Measurements from ENCODE around the gene SYT1. TPM values are rescaled to one million over a fixed set of nuclear protein-coding genes. Genes with fewer than 3 reads are reported as not detected.

Gene SYT1
- total and polyA plus RNA-seq, 8 donors, result under 0.01 to 11.4 (median 0.88) TPM

DNA sequence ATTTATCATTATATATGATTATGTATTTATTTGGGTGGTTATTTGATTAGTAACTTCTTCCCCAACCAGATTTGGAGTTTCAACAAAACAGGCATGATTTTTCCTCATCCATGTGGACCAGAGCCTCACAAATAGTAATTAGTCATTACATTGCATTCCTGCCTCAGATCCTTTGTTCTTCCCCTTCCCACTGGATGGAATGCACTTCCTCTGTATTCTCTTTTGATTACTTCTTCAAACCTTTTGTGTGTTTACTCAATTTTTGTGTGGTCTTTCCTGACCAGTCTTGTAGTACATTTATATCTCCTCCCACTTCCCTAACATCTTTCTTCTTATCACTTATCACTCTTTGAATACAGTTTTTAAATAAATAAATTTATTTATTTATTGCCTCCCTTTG lies 15.5 kb downstream of the SYT1 start:
- no peaks in the 10 kb centered on the region for H3K27me3 ChIP-seq
- no peak overlapping the region for H3K27ac ChIP-seq
- H3K4me3 ChIP-seq, result no peak overlapping the region
- H3K36me3 ChIP-seq, result no peaks in the 10 kb centered on the region
- intact Hi-C loops (cut with DNase I; ENCODE audit: low total_unique reads), result no loop called here
- no peaks in the 10 kb centered on the region for H3K9me3 ChIP-seq
- TF ChIP-seq POLR2A (IDR thresholded peaks at IDR 0.05), result no peak
- TF ChIP-seq POLR2AphosphoS5 (IDR thresholded peaks at IDR 0.05), result no peak
- TF ChIP-seq, protein P1, sequence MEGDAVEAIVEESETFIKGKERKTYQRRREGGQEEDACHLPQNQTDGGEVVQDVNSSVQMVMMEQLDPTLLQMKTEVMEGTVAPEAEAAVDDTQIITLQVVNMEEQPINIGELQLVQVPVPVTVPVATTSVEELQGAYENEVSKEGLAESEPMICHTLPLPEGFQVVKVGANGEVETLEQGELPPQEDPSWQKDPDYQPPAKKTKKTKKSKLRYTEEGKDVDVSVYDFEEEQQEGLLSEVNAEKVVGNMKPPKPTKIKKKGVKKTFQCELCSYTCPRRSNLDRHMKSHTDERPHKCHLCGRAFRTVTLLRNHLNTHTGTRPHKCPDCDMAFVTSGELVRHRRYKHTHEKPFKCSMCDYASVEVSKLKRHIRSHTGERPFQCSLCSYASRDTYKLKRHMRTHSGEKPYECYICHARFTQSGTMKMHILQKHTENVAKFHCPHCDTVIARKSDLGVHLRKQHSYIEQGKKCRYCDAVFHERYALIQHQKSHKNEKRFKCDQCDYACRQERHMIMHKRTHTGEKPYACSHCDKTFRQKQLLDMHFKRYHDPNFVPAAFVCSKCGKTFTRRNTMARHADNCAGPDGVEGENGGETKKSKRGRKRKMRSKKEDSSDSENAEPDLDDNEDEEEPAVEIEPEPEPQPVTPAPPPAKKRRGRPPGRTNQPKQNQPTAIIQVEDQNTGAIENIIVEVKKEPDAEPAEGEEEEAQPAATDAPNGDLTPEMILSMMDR (IDR thresholded peaks at IDR 0.05), result no peak
- no peak for TF ChIP-seq EP300 (IDR thresholded peaks at IDR 0.05)
- H3K4me1 ChIP-seq, result no peaks in the 10 kb centered on the region
- no peak for DNase-seq

DNA sequence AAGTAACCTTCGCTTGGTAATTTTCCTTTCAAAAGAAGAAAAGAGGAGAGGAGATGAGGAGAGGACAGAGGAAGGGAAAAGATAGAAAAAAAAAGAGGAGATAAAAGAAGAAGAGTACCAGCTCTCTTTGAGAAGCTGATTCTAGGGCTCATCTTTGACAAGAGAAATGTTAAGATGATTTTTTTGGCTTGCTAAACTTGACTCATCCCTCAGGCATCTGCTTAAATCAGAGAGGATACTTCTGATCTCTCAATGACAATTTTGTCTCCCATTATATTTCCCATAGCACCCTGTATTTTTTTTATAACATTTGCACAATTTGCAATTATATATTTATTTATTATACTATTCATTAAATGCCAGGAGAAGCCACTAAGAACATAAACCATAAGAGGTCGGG lies 17.1 kb downstream of the SYT1 start:
- TF ChIP-seq EP300 (IDR thresholded peaks at IDR 0.05) (no peak), POLR2A (IDR thresholded peaks at IDR 0.05) (no peak), POLR2AphosphoS5 (IDR thresholded peaks at IDR 0.05) (no peak)
- TF ChIP-seq, protein P1 (IDR thresholded peaks at IDR 0.05), result no peak
- Histone ChIP-seq H3K4me1 (no peaks in the 10 kb centered on the region), H3K4me3 (no peak overlapping the region), H3K9me3 (no peaks in the 10 kb centered on the region), H3K27me3 (no peaks in the 10 kb centered on the region), H3K36me3 (no peaks in the 10 kb centered on the region), H3K27ac (no peak overlapping the region)
- WGBS, 5 donors, result 68 to 86% (median 81%) methylated on average over 2 of the region's 2 CpGs
- DNase-seq, result no peak
- intact Hi-C loops (cut with DNase I; ENCODE audit: low total_unique reads), result no loop called here

DNA sequence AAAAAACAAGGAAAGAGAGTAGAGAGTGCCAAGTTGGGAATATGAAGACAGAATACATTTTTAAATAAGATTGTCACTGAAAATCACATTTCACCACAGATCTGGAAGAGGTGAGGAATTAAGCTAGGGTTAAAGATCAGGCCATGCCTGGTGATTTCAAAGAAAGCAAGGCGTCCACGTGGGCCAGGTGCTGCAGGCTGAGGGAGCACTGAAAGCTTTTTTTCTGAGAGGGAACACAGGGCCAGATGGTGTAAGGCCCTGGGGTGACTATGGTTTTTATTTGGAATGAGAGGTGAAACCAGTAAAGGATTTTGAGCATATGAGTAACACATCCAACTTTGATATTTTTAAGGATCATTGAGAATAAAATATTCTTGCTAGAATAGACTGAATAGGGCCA lies 20.9 kb downstream of the SYT1 start:
- WGBS, 5 donors, result 18 to 37% (median 32%) methylated on average over 2 of the region's 2 CpGs
- Histone ChIP-seq H3K4me1 (no peaks in the 10 kb centered on the region), H3K27me3 (no peaks in the 10 kb centered on the region), H3K9me3 (no peaks in the 10 kb centered on the region), H3K27ac (no peak overlapping the region), H3K36me3 (no peaks in the 10 kb centered on the region), H3K4me3 (no peak overlapping the region)
- no peak for DNase-seq
- TF ChIP-seq POLR2AphosphoS5 (IDR thresholded peaks at IDR 0.05), result no peak
- TF ChIP-seq, protein P1 (IDR thresholded peaks at IDR 0.05), result no peak
- TF ChIP-seq EP300 (IDR thresholded peaks at IDR 0.05), result no peak
- no peak for TF ChIP-seq POLR2A (IDR thresholded peaks at IDR 0.05)
- intact Hi-C loops (cut with DNase I; ENCODE audit: low total_unique reads), result no loop called here

DNA sequence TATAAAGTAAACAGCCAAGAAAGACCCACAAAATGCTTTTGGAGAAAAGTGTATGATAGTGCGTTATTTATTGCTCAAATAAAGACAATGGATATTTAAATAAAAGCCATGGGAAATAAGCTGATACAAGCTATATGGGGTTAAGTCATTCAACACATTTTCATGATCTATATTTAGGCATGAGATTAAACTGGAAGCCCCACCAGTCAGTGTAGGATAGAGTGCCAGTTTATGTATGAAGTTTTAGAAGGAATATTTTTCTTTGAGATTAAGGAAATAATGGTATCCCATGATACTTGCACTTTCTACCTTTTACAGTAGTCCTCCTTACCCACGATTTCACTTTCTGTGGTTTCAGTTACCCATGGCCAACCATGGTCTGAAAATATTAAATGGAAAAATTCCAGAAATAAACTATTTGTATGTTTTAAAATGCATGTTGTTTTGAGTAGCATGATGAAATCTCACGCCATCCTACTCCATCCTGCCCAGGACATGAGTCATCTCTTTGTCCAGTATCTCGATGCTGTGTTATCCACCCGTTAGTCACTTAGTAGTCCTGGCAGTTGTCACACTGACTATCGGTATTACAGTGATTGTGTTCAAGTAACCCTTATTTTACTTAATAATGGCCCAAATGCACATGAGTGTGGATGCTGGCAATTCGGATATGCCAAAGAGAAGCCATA lies 22.3 kb downstream of the SYT1 start:
- 68 to 81% (median 71%) methylated on average over 7 of the region's 7 CpGs for WGBS, 5 donors
- no peak overlapping the region for H3K27ac ChIP-seq
- no peak overlapping the region for H3K4me3 ChIP-seq
- intact Hi-C loops (cut with DNase I; ENCODE audit: low total_unique reads), result no loop called here
- no peaks in the 10 kb centered on the region for H3K9me3 ChIP-seq
- H3K36me3 ChIP-seq, result no peaks in the 10 kb centered on the region
- TF ChIP-seq, protein P1 (IDR thresholded peaks at IDR 0.05), result no peak
- TF ChIP-seq POLR2AphosphoS5 (IDR thresholded peaks at IDR 0.05) (no peak), POLR2A (IDR thresholded peaks at IDR 0.05) (no peak), EP300 (IDR thresholded peaks at IDR 0.05) (no peak)
- no peaks in the 10 kb centered on the region for H3K27me3 ChIP-seq
- no peaks in the 10 kb centered on the region for H3K4me1 ChIP-seq
- DNase-seq, result no peak
